Urinary bladder (tissue), 2 donors: ENCODE data around the gene LONRF2. TPM values are rescaled to one million over a fixed set of nuclear protein-coding genes. Genes with fewer than 3 reads are reported as not detected.

Experiments
- polyA plus RNA-seq: library from polyadenylated mRNA; stranded (reverse); fragments of 200-250 nt; gene quantifications from one replicate; pipeline ENCODE4 v1.2.3, GENCODE V29; 2013
- small RNA-seq: library from RNA; depleted of rRNA; stranded (forward); fragments of <200 nt; gene quantifications from one replicate; pipeline ENCODE3, GENCODE V24; 2014
- total RNA-seq: library from RNA; depleted of rRNA; stranded (reverse); fragments of >200 nt; gene quantifications from one replicate; pipeline ENCODE4 v1.2.3, GENCODE V29; 2014
- donor health status: healthy.

LONRF2 gene
- total and polyA plus RNA-seq, 2 donors = 5.0 to 6.7 TPM

Small RNA genes lying within 50 kb of the gene (small RNA-seq; reads per million reads assigned to genes)
- gene AC012493.2 = not detected

Other genes with a start within 250 kb of the LONRF2 start
- 43.5 TPM for gene AFF3, start 179.9 kb downstream of the LONRF2 start, total RNA-seq
- gene AFF3, start 179.9 kb downstream of the LONRF2 start, polyA plus RNA-seq = 15.1 TPM
- 12.5 TPM for gene CHST10, start 95.2 kb upstream of the LONRF2 start, total RNA-seq
- 10.3 TPM for gene CHST10, start 95.2 kb upstream of the LONRF2 start, polyA plus RNA-seq
- gene NMS, start 148.0 kb upstream of the LONRF2 start, total RNA-seq = not detected
- not detected for gene NMS, start 148.0 kb upstream of the LONRF2 start, polyA plus RNA-seq
- 9.9 TPM for gene PDCL3, start 240.5 kb upstream of the LONRF2 start, total RNA-seq
- 49.5 TPM for gene PDCL3, start 240.5 kb upstream of the LONRF2 start, polyA plus RNA-seq